HEK293 (cell line): ENCODE measurements around the gene HES7.

Source experiments
- CTCF ChIA-PET: fragments of 350-600 bp; formaldehyde crosslinking; extraction: SDS; loops from one replicate; lab custom pipeline; 2021; ENCODE audit warnings: antibody characterized with exemption; lab: Yijun Ruan, JAX
- POLR2A ChIA-PET: fragments of 300-600 bp; formaldehyde crosslinking; extraction: SDS; loops from one replicate; lab custom pipeline; 2020; ENCODE audit warnings: antibody characterized with exemption, inconsistent platforms; lab: Yijun Ruan, JAX
- H3K27ac ChIP-seq: fragments of 200-500 bp; sonication (Bioruptor generic); 2 replicates; pipeline ENCODE4 v1.5.1; 2014; ENCODE audit warnings: low read depth, low read length, control low read depth, inconsistent platforms; ENCODE audit errors: extremely low read depth
- H3K36me3 ChIP-seq, 2 experiments: fragments of 200-500 bp in 1 of 2; sonication (Bioruptor generic) in 1 of 2; 1 replicate in 1 of 2; 2 replicates in 1 of 2; pipeline ENCODE4 v1.5.1; 2014 to 2017; ENCODE audit warnings: inconsistent platforms in 2 of 2, low read length in 2 of 2; ENCODE audit not compliant: control insufficient read depth in 2 of 2, insufficient read depth in 1 of 2
- H3K4me1 ChIP-seq: fragments of 200-500 bp; sonication (Bioruptor generic); 2 replicates; pipeline ENCODE4 v1.5.1; 2014; ENCODE audit warnings: mild to moderate bottlenecking, low read length, inconsistent platforms; ENCODE audit not compliant: control insufficient read depth, insufficient read depth
- H3K4me3 ChIP-seq: 2 replicates; pipeline ENCODE4 v1.5.1; 2011; ENCODE audit warnings: low read depth, mild to moderate bottlenecking, control low read depth, low read length, moderate library complexity
- H3K9me3 ChIP-seq: fragments of 200-500 bp; sonication (Bioruptor generic); 2 replicates; pipeline ENCODE4 v1.5.1; 2014; ENCODE audit warnings: low read depth, low read length, inconsistent platforms; ENCODE audit not compliant: control insufficient read depth, insufficient read depth
- ELK4 ChIP-seq: IDR thresholded peaks from 2 replicates; pipeline ENCODE4 v1.6.1; 2011; ENCODE audit warnings: mild to moderate bottlenecking, low read depth, low read length, borderline replicate concordance
- FEZF1 ChIP-seq: fragments of 450-650 bp; formaldehyde crosslinking; IDR thresholded peaks from 2 replicates; pipeline ENCODE4 v1.5.1; 2016; ENCODE audit warnings: missing biosample characterization, missing genetic modification characterization
- OVOL3 ChIP-seq: fragments of 450-650 bp; formaldehyde crosslinking; IDR thresholded peaks from 2 replicates; pipeline ENCODE4 v1.5.1; 2016; ENCODE audit warnings: missing biosample characterization, missing genetic modification characterization
- SCRT2 ChIP-seq: fragments of 450-650 bp; formaldehyde crosslinking; IDR thresholded peaks from 2 replicates; pipeline ENCODE4 v1.5.1; 2016; ENCODE audit warnings: missing biosample characterization, missing genetic modification characterization
- WT1 ChIP-seq: fragments of 450-650 bp; formaldehyde crosslinking; IDR thresholded peaks from 2 replicates; pipeline ENCODE4 v1.5.1; 2016; ENCODE audit warnings: missing biosample characterization, missing genetic modification characterization
- ZBTB20 ChIP-seq: fragments of 450-650 bp; formaldehyde crosslinking; IDR thresholded peaks from 2 replicates; pipeline ENCODE4 v1.5.1; 2016; ENCODE audit warnings: missing biosample characterization, missing genetic modification characterization
- ZBTB48 ChIP-seq: fragments of 450-650 bp; formaldehyde crosslinking; IDR thresholded peaks from 2 replicates; pipeline ENCODE4 v1.5.1; 2016; ENCODE audit warnings: missing biosample characterization, missing genetic modification characterization
- ZFHX2 ChIP-seq: fragments of 450-650 bp; formaldehyde crosslinking; conservative IDR thresholded peaks from 2 replicates; pipeline ENCODE4 v1.5.1; 2016; ENCODE audit warnings: missing biosample characterization, missing genetic modification characterization
- ZFP69B ChIP-seq: fragments of 450-650 bp; formaldehyde crosslinking; IDR thresholded peaks from 2 replicates; pipeline ENCODE4 v1.5.1; 2016; ENCODE audit warnings: missing biosample characterization, missing genetic modification characterization
- ZNF24 ChIP-seq: fragments of 450-650 bp; formaldehyde crosslinking; IDR thresholded peaks from 2 replicates; pipeline ENCODE4 v1.5.1; 2016; ENCODE audit warnings: missing biosample characterization, missing genetic modification characterization
- ZNF391 ChIP-seq: fragments of 450-650 bp; formaldehyde crosslinking; IDR thresholded peaks from 2 replicates; pipeline ENCODE4 v1.5.1; 2016; ENCODE audit warnings: low read depth, missing biosample characterization, missing genetic modification characterization, borderline replicate concordance
- ZNF398 ChIP-seq: fragments of 450-650 bp; formaldehyde crosslinking; IDR thresholded peaks from 2 replicates; pipeline ENCODE4 v1.5.1; 2017; ENCODE audit warnings: missing biosample characterization, missing genetic modification characterization
- ZNF433 ChIP-seq: fragments of 450-650 bp; formaldehyde crosslinking; IDR thresholded peaks from 2 replicates; pipeline ENCODE4 v1.5.1; 2016; ENCODE audit warnings: missing biosample characterization, missing genetic modification characterization, low read depth
- ZNF518A ChIP-seq: fragments of 450-650 bp; formaldehyde crosslinking; conservative IDR thresholded peaks from 2 replicates; pipeline ENCODE4 v1.5.1; 2016; ENCODE audit warnings: low read depth, missing biosample characterization, missing genetic modification characterization
- ZNF600 ChIP-seq: fragments of 450-650 bp; formaldehyde crosslinking; IDR thresholded peaks from 2 replicates; pipeline ENCODE4 v1.5.1; 2016; ENCODE audit warnings: missing biosample characterization, missing genetic modification characterization
- ZNF610 ChIP-seq: fragments of 450-650 bp; formaldehyde crosslinking; IDR thresholded peaks from 2 replicates; pipeline ENCODE4 v1.5.1; 2016; ENCODE audit warnings: missing biosample characterization, missing genetic modification characterization, borderline replicate concordance
- ZNF639 ChIP-seq: fragments of 450-650 bp; formaldehyde crosslinking; IDR thresholded peaks from 2 replicates; pipeline ENCODE4 v1.5.1; 2016; ENCODE audit warnings: missing biosample characterization, missing genetic modification characterization
- TF ChIP-seq, protein P1 (sequence below): fragments of 450-650 bp; formaldehyde crosslinking; IDR thresholded peaks from 2 replicates; pipeline ENCODE4 v1.5.1; 2016; ENCODE audit warnings: missing biosample characterization, missing genetic modification characterization, borderline replicate concordance
- TF ChIP-seq, protein P2 (sequence below): fragments of 450-650 bp; formaldehyde crosslinking; IDR thresholded peaks from 2 replicates; pipeline ENCODE4 v1.5.1; 2016; ENCODE audit warnings: missing biosample characterization, missing genetic modification characterization
- TF ChIP-seq, protein P3 (sequence below): fragments of 450-650 bp; formaldehyde crosslinking; IDR thresholded peaks from 2 replicates; pipeline ENCODE4 v1.5.1; 2017; ENCODE audit warnings: missing biosample characterization, missing genetic modification characterization

HES7 gene

GRCh38 chr17:8155996-8156245 is 32.0 kb upstream of the HES7 start:
- CTCF ChIA-PET, result interaction anchor here (0.6 to 7.3 kb wide), 9 partner anchors 11 to 37 kb away, joined by 3 to 91 read pairs (median 5); partner anchors contain the start of gene ALOXE3
- Histone ChIP-seq H3K27ac (peak overlapping the region; percentile 62), H3K9me3 (no peaks in the 10 kb centered on the region), H3K36me3 (peaks cover 15 to 23% of the 10 kb centered on the region in 2 experiments; a peak in 2 of 3 replicates), H3K4me3 (peak overlapping the region; percentile 45), H3K4me1 (peaks cover 29% of the 10 kb centered on the region)
- POLR2A ChIA-PET, result interaction anchor here (0.8 to 4.6 kb wide), 10 partner anchors 8 to 66 kb away, joined by 3 to 34 read pairs (median 12); partner anchors contain the start of genes ALOXE3, AURKB, BORCS6 and TMEM107
- TF ChIP-seq, protein P1, sequence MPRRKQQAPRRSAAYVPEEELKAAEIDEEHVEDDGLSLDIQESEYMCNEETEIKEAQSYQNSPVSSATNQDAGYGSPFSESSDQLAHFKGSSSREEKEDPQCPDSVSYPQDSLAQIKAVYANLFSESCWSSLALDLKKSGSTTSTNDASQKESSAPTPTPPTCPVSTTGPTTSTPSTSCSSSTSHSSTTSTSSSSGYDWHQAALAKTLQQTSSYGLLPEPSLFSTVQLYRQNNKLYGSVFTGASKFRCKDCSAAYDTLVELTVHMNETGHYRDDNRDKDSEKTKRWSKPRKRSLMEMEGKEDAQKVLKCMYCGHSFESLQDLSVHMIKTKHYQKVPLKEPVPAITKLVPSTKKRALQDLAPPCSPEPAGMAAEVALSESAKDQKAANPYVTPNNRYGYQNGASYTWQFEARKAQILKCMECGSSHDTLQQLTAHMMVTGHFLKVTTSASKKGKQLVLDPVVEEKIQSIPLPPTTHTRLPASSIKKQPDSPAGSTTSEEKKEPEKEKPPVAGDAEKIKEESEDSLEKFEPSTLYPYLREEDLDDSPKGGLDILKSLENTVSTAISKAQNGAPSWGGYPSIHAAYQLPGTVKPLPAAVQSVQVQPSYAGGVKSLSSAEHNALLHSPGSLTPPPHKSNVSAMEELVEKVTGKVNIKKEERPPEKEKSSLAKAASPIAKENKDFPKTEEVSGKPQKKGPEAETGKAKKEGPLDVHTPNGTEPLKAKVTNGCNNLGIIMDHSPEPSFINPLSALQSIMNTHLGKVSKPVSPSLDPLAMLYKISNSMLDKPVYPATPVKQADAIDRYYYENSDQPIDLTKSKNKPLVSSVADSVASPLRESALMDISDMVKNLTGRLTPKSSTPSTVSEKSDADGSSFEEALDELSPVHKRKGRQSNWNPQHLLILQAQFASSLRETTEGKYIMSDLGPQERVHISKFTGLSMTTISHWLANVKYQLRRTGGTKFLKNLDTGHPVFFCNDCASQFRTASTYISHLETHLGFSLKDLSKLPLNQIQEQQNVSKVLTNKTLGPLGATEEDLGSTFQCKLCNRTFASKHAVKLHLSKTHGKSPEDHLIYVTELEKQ (tag by site-specific recombination), result peak; percentile 63; the same call in 1 of the 2 replicates
- TF ChIP-seq ELK4, result no peak
- TF ChIP-seq, protein P2, sequence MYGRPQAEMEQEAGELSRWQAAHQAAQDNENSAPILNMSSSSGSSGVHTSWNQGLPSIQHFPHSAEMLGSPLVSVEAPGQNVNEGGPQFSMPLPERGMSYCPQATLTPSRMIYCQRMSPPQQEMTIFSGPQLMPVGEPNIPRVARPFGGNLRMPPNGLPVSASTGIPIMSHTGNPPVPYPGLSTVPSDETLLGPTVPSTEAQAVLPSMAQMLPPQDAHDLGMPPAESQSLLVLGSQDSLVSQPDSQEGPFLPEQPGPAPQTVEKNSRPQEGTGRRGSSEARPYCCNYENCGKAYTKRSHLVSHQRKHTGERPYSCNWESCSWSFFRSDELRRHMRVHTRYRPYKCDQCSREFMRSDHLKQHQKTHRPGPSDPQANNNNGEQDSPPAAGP (tag by site-specific recombination), result peak; percentile 80; the same call in 1 of the 2 replicates
- peak; percentile 63; the same call in 1 of the 2 replicates for TF ChIP-seq ZFP69B (tag by site-specific recombination)
- TF ChIP-seq ZFHX2 (tag by site-specific recombination), result no peak
- TF ChIP-seq ZBTB48, result peak; percentile 92
- TF ChIP-seq ZNF398 (tag by site-specific recombination), result peak; percentile 31; the same call in 1 of the 2 replicates
- TF ChIP-seq ZNF433, result no peak
- TF ChIP-seq OVOL3, result peak; percentile 38; the same call in 1 of the 2 replicates
- no peak for TF ChIP-seq ZNF518A (tag by site-specific recombination)
- peak; percentile 39; the same call in 1 of the 2 replicates for TF ChIP-seq FEZF1
- no peak for TF ChIP-seq SCRT2
- TF ChIP-seq ZBTB20 (tag by site-specific recombination), result peak; percentile 13; the same call in 1 of the 2 replicates
- peak; percentile 65 for TF ChIP-seq ZNF391 (tag by site-specific recombination)
- TF ChIP-seq ZNF600 (tag by site-specific recombination), result peak; percentile 96
- TF ChIP-seq, protein P3, sequence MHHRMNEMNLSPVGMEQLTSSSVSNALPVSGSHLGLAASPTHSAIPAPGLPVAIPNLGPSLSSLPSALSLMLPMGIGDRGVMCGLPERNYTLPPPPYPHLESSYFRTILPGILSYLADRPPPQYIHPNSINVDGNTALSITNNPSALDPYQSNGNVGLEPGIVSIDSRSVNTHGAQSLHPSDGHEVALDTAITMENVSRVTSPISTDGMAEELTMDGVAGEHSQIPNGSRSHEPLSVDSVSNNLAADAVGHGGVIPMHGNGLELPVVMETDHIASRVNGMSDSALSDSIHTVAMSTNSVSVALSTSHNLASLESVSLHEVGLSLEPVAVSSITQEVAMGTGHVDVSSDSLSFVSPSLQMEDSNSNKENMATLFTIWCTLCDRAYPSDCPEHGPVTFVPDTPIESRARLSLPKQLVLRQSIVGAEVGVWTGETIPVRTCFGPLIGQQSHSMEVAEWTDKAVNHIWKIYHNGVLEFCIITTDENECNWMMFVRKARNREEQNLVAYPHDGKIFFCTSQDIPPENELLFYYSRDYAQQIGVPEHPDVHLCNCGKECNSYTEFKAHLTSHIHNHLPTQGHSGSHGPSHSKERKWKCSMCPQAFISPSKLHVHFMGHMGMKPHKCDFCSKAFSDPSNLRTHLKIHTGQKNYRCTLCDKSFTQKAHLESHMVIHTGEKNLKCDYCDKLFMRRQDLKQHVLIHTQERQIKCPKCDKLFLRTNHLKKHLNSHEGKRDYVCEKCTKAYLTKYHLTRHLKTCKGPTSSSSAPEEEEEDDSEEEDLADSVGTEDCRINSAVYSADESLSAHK (tag by site-specific recombination), result peak; percentile 28; the same call in 1 of the 2 replicates
- no peak for TF ChIP-seq ZNF24
- TF ChIP-seq ZNF639 (tag by site-specific recombination), result peak; percentile 81; the same call in 1 of the 2 replicates
- 0 out of 2 replicates have a peak, but pooled peaks have one; percentile 44 for TF ChIP-seq WT1 (tag by site-specific recombination)
- TF ChIP-seq ZNF610 (tag by site-specific recombination), result peak; percentile 45; the same call in 1 of the 2 replicates
